GM19468 (cell line): ENCODE results near the gene ARHGEF10L.

Experiments used
- ATAC-seq: cut with Tn5 transposase; IDR thresholded peaks from one replicate; pipeline ENCODE4 v1.9.1; 2021; ENCODE audit warnings: mild to moderate bottlenecking, moderate library complexity, moderate number of reproducible peaks; ENCODE audit not compliant: unreplicated experiment; ENCODE audit errors: extremely low read depth

ARHGEF10L gene

GRCh38 chr1:17648457-17649145 lies 109.1 kb downstream of the ARHGEF10L start:
- ATAC-seq: no peak

GRCh38 chr1:17649371-17650106 lies 110.0 kb downstream of the ARHGEF10L start:
- ATAC-seq: no peak

GRCh38 chr1:17653276-17653675 lies 113.8 kb downstream of the ARHGEF10L start:
- ATAC-seq: no peak

- no peak for ATAC-seq
Observed at GRCh38 chr1:17653728-17654351, 114.3 kb downstream of the ARHGEF10L start.

- no peak for ATAC-seq
Observed at GRCh38 chr1:17654519-17654918, 115.0 kb downstream of the ARHGEF10L start.

- ATAC-seq: no peak
Observed at GRCh38 chr1:17655169-17655568, 115.7 kb downstream of the ARHGEF10L start.

- ATAC-seq: no peak
Observed at GRCh38 chr1:17655922-17656321, 116.4 kb downstream of the ARHGEF10L start.

GRCh38 chr1:17657436-17657835 lies 117.9 kb downstream of the ARHGEF10L start:
- no peak for ATAC-seq

GRCh38 chr1:17658837-17659236 lies 119.3 kb downstream of the ARHGEF10L start:
- ATAC-seq: no peak

- ATAC-seq: no peak
Observed at GRCh38 chr1:17661546-17662157, 122.2 kb downstream of the ARHGEF10L start.

GRCh38 chr1:17662296-17662695 lies 122.8 kb downstream of the ARHGEF10L start:
- ATAC-seq: no peak

- ATAC-seq: no peak
Observed at GRCh38 chr1:17662786-17663185, 123.3 kb downstream of the ARHGEF10L start.

GRCh38 chr1:17663646-17664045 lies 124.1 kb downstream of the ARHGEF10L start:
- ATAC-seq: no peak

- no peak for ATAC-seq
Observed at GRCh38 chr1:17664322-17664721, 124.8 kb downstream of the ARHGEF10L start.

- ATAC-seq: no peak
Observed at GRCh38 chr1:17665054-17665453, 125.6 kb downstream of the ARHGEF10L start.

- no peak for ATAC-seq
Observed at GRCh38 chr1:17665950-17666720, 126.6 kb downstream of the ARHGEF10L start.

- no peak for ATAC-seq
Observed at GRCh38 chr1:17667641-17668040, 128.1 kb downstream of the ARHGEF10L start.

- no peak for ATAC-seq
Observed at GRCh38 chr1:17668195-17668594, 128.7 kb downstream of the ARHGEF10L start.

GRCh38 chr1:17668624-17669175 lies 129.2 kb downstream of the ARHGEF10L start:
- ATAC-seq: no peak

- ATAC-seq: no peak
Observed at GRCh38 chr1:17669305-17669704, 129.8 kb downstream of the ARHGEF10L start.
